Activated naive CD4-positive, alpha-beta T cell treated with anti-CD3 and anti-CD28 coated beads, Interleukin-2, amount 50 U/mL, for 24 hours (primary cell): ENCODE results near the gene RPLP2.

Source experiments
- H3K27ac Mint-ChIP-seq: one replicate; pipeline ENCODE4 v1.8.0; 2021; ENCODE audit warnings: mild to moderate bottlenecking, mixed read lengths
- H3K27me3 Mint-ChIP-seq: one replicate; pipeline ENCODE4 v1.8.0; 2021; ENCODE audit warnings: mixed read lengths
- H3K36me3 Mint-ChIP-seq: one replicate; pipeline ENCODE4 v1.8.0; 2021; ENCODE audit warnings: mixed read lengths
- H3K4me1 Mint-ChIP-seq: one replicate; pipeline ENCODE4 v1.8.0; 2021; ENCODE audit warnings: mixed read lengths
- H3K4me3 Mint-ChIP-seq: one replicate; pipeline ENCODE4 v1.8.0; 2021; ENCODE audit warnings: mild to moderate bottlenecking, mixed read lengths
- H3K9me3 Mint-ChIP-seq: one replicate; pipeline ENCODE4 v1.8.0; 2021; ENCODE audit warnings: mixed read lengths

The RPLP2 gene

DNA sequence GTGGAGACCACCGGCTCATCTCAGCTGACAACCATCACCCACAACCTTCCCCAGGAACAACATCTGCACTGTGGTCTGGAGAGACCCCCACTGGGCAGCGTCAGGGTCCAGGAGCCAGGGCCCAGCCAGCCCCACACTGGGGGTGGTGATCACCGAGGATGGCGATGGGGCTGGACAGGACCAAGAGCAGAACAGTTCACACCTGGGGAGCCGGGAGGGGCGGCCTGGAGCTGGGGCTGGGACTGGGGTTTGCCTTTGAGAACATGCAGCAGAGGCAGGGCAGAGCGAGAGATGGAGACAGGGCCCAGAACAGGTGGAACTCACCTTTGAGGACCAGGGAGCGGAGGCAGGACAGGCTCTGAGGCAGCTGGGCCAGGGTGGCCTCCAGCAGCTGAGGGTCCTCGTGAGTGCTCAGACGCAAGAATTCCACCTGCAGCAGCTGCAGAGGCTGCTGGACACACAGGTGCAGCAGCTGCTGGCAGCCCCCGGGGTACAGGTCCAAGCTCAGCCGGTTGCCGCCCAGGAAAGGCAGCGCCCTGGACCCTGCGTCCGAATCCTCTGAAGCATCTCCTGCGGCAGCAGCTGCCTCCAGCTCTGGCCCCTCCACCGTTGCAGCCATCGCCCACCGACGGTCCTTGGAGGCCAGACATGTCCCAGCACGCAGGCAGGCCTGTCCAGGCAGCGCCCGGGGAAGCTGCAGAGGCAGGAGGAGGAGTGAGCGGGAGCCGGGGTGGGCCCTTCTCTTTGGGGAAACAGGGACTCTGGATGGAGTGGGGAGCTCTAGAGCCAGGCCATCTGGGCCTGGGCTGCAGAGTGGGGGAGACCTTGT lies 5.8 kb upstream of the RPLP2 start:
- peak overlapping the region; percentile 82 for H3K4me3 Mint-ChIP-seq
- peaks cover 14% of the 10 kb centered on the region for H3K4me1 Mint-ChIP-seq
- no peaks in the 10 kb centered on the region for H3K27me3 Mint-ChIP-seq
- H3K36me3 Mint-ChIP-seq: no peaks in the 10 kb centered on the region
- peak overlapping the region; percentile 35 for H3K27ac Mint-ChIP-seq
- H3K9me3 Mint-ChIP-seq: no peaks in the 10 kb centered on the region

DNA sequence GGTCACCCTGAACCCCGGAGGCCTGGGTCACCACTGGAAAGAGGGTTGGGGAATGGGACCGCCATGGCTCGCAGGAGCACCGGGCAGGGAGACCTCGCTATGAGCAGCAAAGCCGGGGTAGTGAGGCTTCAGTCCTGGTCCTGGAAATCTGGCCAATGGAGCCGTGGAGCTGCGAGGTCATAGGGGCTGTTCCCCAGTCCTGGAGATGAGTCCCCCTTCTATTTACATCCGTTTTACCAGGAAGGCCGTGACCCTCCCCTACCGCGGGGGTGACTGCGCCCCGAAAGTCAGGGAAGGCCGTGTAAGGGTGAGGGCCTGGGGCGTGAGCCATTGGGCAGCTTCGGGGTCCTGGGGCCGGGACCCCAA lies 5.2 kb upstream of the RPLP2 start:
- Mint-ChIP-seq H3K36me3 (no peaks in the 10 kb centered on the region), H3K27ac (peak overlapping the region; percentile 35), H3K4me1 (peaks cover 16% of the 10 kb centered on the region), H3K9me3 (no peaks in the 10 kb centered on the region), H3K27me3 (no peaks in the 10 kb centered on the region), H3K4me3 (peak overlapping the region; percentile 82)

DNA sequence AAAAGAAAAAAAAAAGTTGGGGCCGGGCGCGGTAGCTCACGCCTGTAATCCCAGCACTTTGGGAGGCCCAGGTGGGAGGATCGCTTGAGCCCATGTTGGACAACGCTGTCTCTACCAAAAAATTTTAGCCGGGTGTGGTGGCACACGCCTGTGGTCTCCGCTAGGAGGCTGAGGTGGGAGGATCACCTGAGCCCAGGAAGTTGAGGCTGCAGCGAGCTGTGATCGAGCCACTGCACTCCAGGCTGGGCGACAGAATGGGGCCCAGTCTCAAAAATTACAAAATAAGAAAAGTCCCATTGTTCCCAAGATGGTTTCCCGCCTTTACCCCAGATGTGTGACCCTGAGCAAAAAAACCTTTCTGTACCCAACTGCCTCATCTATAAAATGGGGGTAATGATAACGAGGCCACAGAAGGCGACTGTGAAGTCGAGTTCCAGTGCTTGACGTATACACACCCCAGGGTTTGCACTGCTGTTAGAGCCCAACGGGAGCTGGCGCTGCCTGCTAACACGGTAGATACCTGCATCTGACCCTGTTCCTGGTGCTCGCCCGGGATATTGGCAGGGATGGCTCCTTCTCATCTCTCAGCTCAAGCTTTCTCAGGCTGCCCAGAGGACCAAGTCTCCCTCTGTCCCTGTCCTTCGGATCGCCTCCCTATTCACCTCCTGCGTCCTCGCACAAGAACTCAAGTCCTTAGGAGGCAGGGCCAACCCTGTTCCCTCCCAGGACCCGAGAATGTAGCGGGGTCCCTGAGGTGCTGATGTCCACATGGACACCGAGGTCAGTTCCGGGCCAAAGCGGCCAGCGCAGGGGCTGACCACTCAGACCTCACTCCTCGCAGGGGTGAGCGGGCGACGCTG lies 1.1 kb upstream of the RPLP2 start:
- Mint-ChIP-seq H3K4me3 (peak overlapping the region; percentile 93), H3K36me3 (peaks cover 16% of the 10 kb centered on the region), H3K4me1 (peaks cover 33% of the 10 kb centered on the region), H3K27ac (peak overlapping the region; percentile 98), H3K27me3 (no peaks in the 10 kb centered on the region), H3K9me3 (no peaks in the 10 kb centered on the region)

DNA sequence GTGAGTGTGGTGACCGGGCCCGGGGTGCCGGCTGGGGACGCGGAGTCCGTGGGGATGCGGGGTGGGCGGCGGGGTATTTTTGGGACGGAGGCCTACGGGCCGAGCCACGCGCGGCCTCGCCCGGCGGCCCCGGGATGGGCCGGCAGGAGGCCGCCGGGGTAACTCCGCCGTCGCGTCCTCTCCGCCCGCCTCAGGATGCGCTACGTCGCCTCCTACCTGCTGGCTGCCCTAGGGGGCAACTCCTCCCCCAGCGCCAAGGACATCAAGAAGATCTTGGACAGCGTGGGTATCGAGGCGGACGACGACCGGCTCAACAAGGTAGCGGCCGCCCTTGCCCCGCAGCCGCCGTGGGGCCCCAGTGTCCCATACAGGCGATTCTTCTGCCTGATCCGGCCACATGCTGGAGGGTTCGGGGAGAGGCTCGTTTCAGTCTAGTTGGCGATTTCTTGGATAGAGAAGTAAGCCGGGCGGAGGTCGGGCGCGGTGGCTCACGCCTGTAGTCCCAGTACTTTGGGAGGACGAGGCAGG lies 337 bp downstream of the RPLP2 start:
- peaks cover 16% of the 10 kb centered on the region for H3K36me3 Mint-ChIP-seq
- H3K4me1 Mint-ChIP-seq: peaks cover 28% of the 10 kb centered on the region

DNA sequence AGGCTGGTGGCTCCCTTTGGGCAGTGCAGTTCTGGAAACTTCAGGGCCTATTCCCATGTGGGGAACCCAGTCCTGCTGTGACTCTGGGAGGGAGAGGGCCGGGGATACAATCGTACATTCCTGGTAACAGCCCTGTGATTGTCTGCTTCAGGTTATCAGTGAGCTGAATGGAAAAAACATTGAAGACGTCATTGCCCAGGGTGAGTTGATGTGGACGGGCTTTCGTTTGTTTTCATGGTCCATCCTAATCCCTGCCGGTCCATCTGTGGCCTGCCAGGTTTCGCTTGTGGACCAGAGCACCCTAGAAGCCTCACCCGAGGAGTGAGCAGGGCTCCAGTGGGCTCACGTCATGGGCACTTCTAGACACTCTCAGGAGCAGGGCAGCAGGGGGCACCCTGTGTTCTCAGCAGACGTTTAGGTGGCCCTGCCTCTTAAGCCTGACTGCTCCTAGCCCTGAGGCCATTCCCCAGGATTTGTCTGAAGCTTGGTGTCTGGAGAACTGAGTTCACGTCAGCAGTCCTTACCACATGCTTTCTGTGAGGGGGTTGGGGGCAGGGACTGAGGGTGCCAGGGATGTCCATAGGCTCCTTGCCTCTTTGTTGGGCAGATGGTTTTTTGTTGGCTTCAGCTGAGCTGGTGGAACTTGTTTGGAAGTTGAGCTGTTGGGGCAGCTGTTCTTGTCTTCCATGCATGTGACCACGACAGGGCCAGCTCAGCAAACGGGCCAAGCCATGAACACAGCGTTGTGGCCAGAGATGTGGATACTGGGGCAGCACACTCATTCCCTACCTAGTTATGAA lies 1.9 kb downstream of the RPLP2 start:
- peak overlapping the region; percentile 93 for H3K4me3 Mint-ChIP-seq
- no peaks in the 10 kb centered on the region for H3K27me3 Mint-ChIP-seq
- H3K9me3 Mint-ChIP-seq: no peaks in the 10 kb centered on the region
- peaks cover 28% of the 10 kb centered on the region for H3K4me1 Mint-ChIP-seq
- peaks cover 16% of the 10 kb centered on the region for H3K36me3 Mint-ChIP-seq
- peak overlapping the region; percentile 86 for H3K27ac Mint-ChIP-seq

More for the DNA sequence above, 337 bp downstream of the RPLP2 start:
- Mint-ChIP-seq H3K9me3 (no peaks in the 10 kb centered on the region), H3K27ac (peak overlapping the region; percentile 98), H3K27me3 (no peaks in the 10 kb centered on the region), H3K4me3 (peak overlapping the region; percentile 93)

DNA sequence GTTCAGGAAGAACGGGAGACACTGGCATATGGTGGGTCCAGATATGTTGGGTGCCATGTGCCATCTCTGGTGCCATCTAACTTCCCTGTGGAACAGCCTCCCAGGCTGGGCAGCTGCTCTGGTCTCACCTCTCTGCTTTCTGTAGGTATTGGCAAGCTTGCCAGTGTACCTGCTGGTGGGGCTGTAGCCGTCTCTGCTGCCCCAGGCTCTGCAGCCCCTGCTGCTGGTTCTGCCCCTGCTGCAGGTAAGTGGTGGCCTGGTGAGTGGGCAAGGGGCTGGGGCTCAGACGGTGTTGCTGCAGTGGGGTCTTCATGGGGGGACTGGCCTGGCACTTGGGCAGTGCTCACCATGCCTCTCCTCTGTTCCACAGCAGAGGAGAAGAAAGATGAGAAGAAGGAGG lies 2.6 kb downstream of the RPLP2 start:
- Mint-ChIP-seq H3K9me3 (no peaks in the 10 kb centered on the region), H3K27me3 (no peaks in the 10 kb centered on the region), H3K4me1 (peaks cover 28% of the 10 kb centered on the region), H3K36me3 (peaks cover 16% of the 10 kb centered on the region), H3K27ac (peak overlapping the region; percentile 70), H3K4me3 (peak overlapping the region; percentile 93)

DNA sequence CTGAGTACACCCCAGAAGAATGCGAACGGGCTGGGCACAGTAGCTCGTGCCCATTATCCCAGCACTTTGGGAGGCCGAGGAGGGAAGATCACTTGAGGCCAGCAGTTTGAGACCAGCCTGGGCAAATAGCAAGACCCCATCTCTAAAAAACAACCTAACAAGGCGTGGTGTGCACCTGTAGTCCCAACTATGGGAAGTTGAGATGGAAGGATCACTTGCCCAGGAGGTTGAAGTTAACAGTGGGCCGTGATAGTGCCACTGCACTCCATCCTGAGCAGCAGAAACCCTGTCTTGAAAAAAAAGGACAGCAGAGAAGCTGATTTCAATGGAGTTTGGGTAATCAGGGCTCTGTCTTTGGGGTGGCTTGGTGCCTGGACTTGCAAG lies 3.3 kb downstream of the RPLP2 start:
- peak overlapping the region; percentile 70 for H3K27ac Mint-ChIP-seq
- peaks cover 16% of the 10 kb centered on the region for H3K36me3 Mint-ChIP-seq
- H3K4me3 Mint-ChIP-seq: peak overlapping the region; percentile 93
- H3K9me3 Mint-ChIP-seq: no peaks in the 10 kb centered on the region
- no peaks in the 10 kb centered on the region for H3K27me3 Mint-ChIP-seq
- H3K4me1 Mint-ChIP-seq: peaks cover 24% of the 10 kb centered on the region

DNA sequence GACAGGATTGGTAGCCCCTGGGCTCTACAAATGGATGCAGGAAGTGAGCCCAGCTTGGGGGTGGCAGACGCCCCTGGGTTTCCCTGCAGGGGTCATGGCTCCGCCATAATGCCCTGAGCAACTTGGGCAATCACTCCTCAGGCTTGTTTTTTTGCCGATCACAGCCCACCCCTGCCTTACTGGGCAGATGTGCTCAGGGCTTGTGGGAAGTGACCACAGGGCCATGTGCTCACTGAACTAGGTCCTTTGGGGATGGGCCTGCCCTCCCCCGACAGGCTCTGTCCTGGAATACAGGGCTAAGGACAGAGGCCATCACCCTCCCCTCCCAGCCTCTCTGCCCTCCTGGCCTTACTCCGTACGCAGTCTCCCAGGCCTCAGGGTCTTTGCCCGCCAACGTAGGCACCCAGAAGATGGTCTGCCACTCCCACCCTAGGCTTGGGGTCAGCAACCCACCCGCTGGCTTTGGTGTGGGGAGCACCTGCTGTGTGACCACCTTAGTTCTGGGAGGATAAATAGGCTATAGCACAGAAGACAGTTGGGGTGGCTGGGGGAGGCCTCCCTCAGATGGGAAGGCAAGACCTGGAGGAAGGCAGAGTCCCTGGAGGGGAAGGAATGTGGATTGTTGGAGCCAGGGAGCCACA lies 3.8 kb downstream of the RPLP2 start:
- Mint-ChIP-seq H3K27ac (peak overlapping the region; percentile 74), H3K36me3 (peaks cover 16% of the 10 kb centered on the region), H3K4me3 (no peak overlapping the region), H3K4me1 (peaks cover 23% of the 10 kb centered on the region), H3K9me3 (no peaks in the 10 kb centered on the region), H3K27me3 (no peaks in the 10 kb centered on the region)

DNA sequence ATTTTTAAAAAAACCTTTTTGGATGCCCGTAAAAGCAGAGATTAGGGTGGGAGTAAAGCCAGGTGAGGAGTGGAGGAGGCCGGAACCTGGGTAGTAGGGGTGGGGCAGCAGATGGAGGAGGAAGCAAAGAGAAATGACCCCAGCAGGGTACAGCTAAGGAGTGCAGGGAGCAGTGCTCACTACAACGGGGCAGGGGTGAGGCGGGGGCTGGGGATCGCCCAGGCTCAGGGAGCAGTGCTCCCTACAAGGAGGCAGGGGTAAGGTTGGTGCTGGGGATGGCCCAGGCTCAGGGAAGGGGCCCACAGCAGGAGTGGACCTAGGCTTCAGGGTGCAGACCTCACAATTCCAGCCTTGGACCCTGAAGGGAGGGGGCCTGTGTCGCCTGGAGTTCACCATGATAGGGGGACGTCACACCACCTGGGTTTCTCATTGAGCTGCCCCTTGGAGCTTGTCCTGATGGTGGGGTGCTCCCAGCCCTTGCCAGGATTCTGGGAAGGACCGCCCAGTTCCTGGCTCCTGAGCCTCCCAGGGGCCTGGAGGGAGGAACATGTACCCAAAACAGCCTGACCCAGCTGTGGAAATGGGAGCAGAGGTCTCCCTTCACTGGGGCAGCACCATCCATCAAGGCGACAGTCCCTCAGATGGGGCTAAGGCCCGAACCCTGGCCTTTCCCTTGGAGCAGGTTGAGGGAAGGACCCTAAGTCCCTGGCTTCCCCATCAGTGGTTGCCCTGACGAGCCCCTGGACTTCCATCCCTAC lies 6.1 kb downstream of the RPLP2 start:
- peaks cover 18% of the 10 kb centered on the region for H3K4me1 Mint-ChIP-seq
- H3K36me3 Mint-ChIP-seq: peaks cover 12% of the 10 kb centered on the region
- H3K4me3 Mint-ChIP-seq: no peak overlapping the region
- no peaks in the 10 kb centered on the region for H3K27me3 Mint-ChIP-seq
- no peak overlapping the region for H3K27ac Mint-ChIP-seq
- no peaks in the 10 kb centered on the region for H3K9me3 Mint-ChIP-seq

DNA sequence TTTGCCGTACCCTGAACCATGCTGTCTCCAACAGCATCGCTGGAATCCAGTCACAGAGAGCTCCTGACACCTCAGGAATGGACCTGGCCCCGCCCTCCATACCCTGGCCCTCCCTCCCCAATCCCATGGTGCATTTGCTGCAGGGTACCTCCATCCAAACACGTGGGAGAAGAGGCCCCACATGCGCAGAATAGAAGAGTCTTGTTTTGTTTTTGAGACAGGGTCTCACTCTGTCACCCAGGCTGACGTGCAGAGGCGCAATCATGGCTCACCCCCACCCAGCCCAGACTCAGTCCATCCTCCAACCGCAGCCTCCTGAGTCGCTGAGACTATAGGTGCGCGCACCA lies 6.6 kb downstream of the RPLP2 start:
- Mint-ChIP-seq H3K9me3 (no peaks in the 10 kb centered on the region), H3K4me1 (peaks cover 15% of the 10 kb centered on the region), H3K4me3 (no peak overlapping the region), H3K36me3 (peaks cover 6% of the 10 kb centered on the region), H3K27me3 (no peaks in the 10 kb centered on the region), H3K27ac (no peak overlapping the region)

DNA sequence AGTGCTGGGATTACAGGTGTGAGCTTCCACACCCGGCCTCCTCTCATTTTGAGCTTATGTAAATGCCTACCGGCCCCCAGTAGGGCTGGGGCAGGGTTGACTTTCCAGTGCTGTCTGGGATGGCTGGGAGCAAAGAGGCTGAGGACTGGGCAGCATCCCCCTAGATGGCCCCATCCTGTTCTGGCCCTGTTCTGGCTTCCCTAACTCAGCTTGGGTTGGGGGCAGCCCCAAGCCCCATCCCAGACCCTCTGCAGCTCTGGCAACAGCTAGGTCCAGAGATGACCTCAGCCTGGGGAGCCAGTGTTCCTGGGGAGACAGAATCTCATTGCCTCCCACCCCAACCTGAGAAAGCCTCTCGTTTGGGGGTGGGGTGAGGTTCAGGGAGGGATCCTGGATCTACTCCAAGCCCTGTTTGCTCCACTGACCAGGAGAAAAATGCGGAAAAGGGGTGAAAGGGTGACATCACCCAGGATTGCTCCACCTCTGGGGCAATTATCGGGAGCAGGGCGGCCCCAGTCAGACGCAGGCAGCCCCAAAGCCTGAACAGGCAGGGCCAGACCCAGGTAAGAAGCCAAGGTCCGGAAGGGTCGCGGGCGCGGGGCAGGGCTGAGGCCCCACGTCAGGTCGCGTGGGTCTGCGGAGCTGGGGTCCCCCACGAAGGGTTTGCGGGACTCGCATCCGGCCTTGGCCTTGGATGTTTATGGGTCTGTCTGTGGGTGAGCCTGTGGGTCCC lies 8.8 kb downstream of the RPLP2 start, which contains the start of gene PNPLA2:
Gene PNPLA2 (plus strand): TSS at position 519 of the 733 bp plus-strand sequence. CDS start 805 bp downstream, outside the sequence.
- no peaks in the 10 kb centered on the region for H3K36me3 Mint-ChIP-seq
- peak within 1 kb of the TSS; percentile 86 for H3K4me3 Mint-ChIP-seq
- peaks cover 4% of the 10 kb centered on the region for H3K4me1 Mint-ChIP-seq
- no peaks in the 10 kb centered on the region for H3K27me3 Mint-ChIP-seq
- no peaks in the 10 kb centered on the region for H3K9me3 Mint-ChIP-seq
- H3K27ac Mint-ChIP-seq: peak within 1 kb of the TSS; percentile 65

DNA sequence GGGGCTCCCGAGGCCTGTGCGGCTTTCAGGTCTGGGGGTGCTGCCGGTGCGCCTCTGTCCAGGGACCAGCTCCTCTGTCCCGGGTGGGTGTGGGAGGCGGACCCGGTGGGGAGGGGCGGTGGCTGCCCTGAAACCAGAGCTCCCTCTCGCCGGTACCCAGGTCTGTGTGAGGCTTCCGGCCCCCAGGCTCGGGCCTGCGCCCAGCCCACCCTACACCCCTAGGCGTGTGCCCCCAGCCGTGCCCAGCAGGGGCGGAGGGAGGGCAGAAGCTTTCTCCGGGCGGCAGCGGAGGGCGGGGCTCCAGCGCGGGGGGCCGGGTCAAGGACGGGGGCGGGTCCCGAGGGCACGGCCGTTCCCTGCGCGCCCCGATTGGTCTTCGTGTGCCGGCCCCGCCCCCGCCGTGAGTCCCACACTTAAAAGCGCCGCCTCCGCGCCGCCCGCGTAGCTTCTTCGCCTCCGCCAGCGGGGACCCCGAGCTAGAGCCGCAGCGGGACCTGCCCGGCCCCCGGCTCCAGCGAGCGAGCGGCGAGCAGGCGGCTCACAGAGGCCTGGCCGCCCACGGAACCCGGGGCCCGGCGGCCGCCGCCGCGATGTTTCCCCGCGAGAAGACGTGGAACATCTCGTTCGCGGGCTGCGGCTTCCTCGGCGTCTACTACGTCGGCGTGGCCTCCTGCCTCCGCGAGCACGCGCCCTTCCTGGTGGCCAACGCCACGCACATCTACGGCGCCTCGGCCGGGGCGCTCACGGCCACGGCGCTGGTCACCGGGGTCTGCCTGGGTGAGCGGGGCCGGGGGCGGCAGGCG lies 9.6 kb downstream of the RPLP2 start:
- Mint-ChIP-seq H3K4me1 (peaks cover 4% of the 10 kb centered on the region), H3K9me3 (no peaks in the 10 kb centered on the region), H3K27me3 (no peaks in the 10 kb centered on the region), H3K4me3 (peak overlapping the region; percentile 86), H3K27ac (no peak overlapping the region), H3K36me3 (no peaks in the 10 kb centered on the region)

DNA sequence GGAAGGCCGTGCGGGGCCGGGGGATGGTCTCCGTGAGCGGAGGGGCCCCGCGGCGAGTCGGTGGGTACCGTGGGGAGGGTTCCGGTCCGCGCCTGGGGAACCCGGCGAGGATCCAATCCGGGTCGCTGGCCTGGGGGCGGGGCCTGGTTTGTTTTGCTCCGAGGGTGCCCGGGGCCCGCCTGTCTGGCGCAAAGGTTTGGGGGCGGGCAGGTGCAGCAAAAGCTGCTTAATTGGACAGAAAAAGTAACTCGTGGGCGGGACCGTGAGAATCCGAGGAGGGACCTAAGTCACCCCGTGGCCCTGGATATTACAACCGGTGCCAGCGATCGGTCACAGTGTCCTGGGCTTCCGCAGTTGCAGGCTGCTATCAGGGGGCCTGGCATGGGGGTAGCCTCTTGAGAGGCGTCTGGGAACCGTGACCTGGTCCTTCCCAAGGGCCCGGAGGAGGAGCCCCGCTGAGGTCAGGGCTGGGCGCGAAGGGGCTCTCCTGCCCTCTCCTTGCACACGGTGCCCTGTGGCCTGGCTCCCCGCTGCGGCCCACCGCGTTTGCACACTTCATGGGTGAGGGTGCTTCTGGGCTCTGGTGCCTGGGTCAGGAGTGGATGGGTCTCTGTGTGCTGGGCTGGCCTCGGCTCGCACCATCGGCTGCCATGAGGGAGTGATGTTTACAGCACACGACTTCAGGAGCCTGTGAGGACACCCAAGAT lies 10.3 kb downstream of the RPLP2 start:
- Mint-ChIP-seq H3K36me3 (no peaks in the 10 kb centered on the region), H3K9me3 (no peaks in the 10 kb centered on the region), H3K4me1 (peaks cover 4% of the 10 kb centered on the region), H3K27me3 (no peaks in the 10 kb centered on the region), H3K27ac (peak overlapping the region; percentile 76), H3K4me3 (peak overlapping the region; percentile 86)
